Endothelial cell of umbilical vein (primary cell): ENCODE results near the gene CPB2. TPM values are rescaled to one million over a fixed set of nuclear protein-coding genes. Genes with fewer than 3 reads are reported as not detected.

Experiments
- BruUV-seq: library from RNA; stranded (reverse); fragments of 400-500 nt; replicated peaks from 2 replicates; lab custom pipeline; 2021; lab: Mats Ljungman, UMichigan
- CTCF ChIA-PET: fragments of 300-600, 350-600 bp; sonication (Branson Sonifier 250); formaldehyde crosslinking; loops from one replicate; lab custom pipeline; 2021; ENCODE audit warnings: antibody characterized with exemption, inconsistent platforms; lab: Charles Lee
- POLR2A ChIA-PET: fragments of 300-600, 350-600 bp; sonication (Branson Sonifier 250); formaldehyde crosslinking; loops from one replicate; lab custom pipeline; 2021; ENCODE audit warnings: antibody characterized with exemption, inconsistent platforms; lab: Charles Lee
- DNase-seq: peaks from one replicate; pipeline ENCODE4 v3.0.0-alpha.2; 2011; ENCODE audit warnings: low read depth, low spot score
- FAIRE-seq: peaks from 2 replicates; lab custom pipeline; 2011; peaks lifted over from hg19 to GRCh38; lab: Jason Lieb, UNC
- H2AFZ ChIP-seq: 2 replicates; pipeline ENCODE4 v1.6.0; 2012; ENCODE audit warnings: low read depth, low read length, control low read depth, inconsistent platforms
- H3K27ac ChIP-seq: 2 replicates; pipeline ENCODE4 v1.5.1; 2011; ENCODE audit warnings: low read depth, mild to moderate bottlenecking, control low read depth, low read length, moderate library complexity; ENCODE audit not compliant: insufficient read depth
- H3K27me3 ChIP-seq, 2 experiments: 2 replicates each; pipeline versions ENCODE4 v1.6.0 to v1.6.1; 2011; ENCODE audit warnings: low read length in 2 of 2, mixed read lengths in 1 of 2; ENCODE audit not compliant: control insufficient read depth in 2 of 2, insufficient read depth in 2 of 2
- H3K36me3 ChIP-seq, 2 experiments: 2 replicates in 1 of 2; 3 replicates in 1 of 2; pipeline ENCODE4 v1.5.1; 2011; ENCODE audit warnings: low read length in 2 of 2, mild to moderate bottlenecking in 1 of 2, moderate library complexity in 1 of 2; ENCODE audit not compliant: control insufficient read depth in 2 of 2, insufficient read depth in 2 of 2; ENCODE audit errors: extremely low read depth in 1 of 2
- H3K4me1 ChIP-seq: 3 replicates; pipeline ENCODE4 v1.5.1; 2011; ENCODE audit warnings: mild to moderate bottlenecking, low read length; ENCODE audit not compliant: control insufficient read depth, insufficient read depth; ENCODE audit errors: extremely low read depth
- H3K4me2 ChIP-seq: 2 replicates; pipeline ENCODE4 v1.6.1; 2011; ENCODE audit warnings: low read length, control low read depth, mixed read lengths; ENCODE audit not compliant: insufficient read depth
- H3K4me3 ChIP-seq, 3 experiments: fragments of 200-600 bp in 1 of 3; sonication (generic), shearing (Covaris generic) in 1 of 3; replicated peaks in 1 of 3; 2 replicates each; pipeline ENCODE4 v1.5.1; 2011 to 2016; ENCODE audit warnings: control low read depth in 3 of 3, low read length in 3 of 3, mild to moderate bottlenecking in 2 of 3, inconsistent platforms in 1 of 3, low read depth in 1 of 3, moderate library complexity in 1 of 3; ENCODE audit not compliant: insufficient read depth in 1 of 3
- H3K79me2 ChIP-seq: 2 replicates; pipeline ENCODE4 v1.6.0; 2012; ENCODE audit warnings: low read length, inconsistent platforms; ENCODE audit not compliant: control insufficient read depth, insufficient read depth
- H3K9ac ChIP-seq: replicated peaks from 2 replicates; pipeline ENCODE3; 2011; ENCODE audit warnings: low read length, control low read depth; ENCODE audit not compliant: insufficient read depth; ENCODE audit errors: extremely low read depth
- H3K9me1 ChIP-seq: replicated peaks from 3 replicates; pipeline ENCODE4 v1.6.0; 2011; ENCODE audit warnings: mild to moderate bottlenecking, low read length; ENCODE audit not compliant: control insufficient read depth, insufficient read depth; ENCODE audit errors: extremely low read depth
- H3K9me3 ChIP-seq: replicated peaks from 2 replicates; pipeline ENCODE4 v1.5.1; 2012; ENCODE audit warnings: low read length, inconsistent platforms; ENCODE audit not compliant: control insufficient read depth, insufficient read depth
- H4K20me1 ChIP-seq: replicated peaks from 2 replicates; pipeline ENCODE3; 2011; ENCODE audit warnings: mild to moderate bottlenecking, low read length; ENCODE audit not compliant: control insufficient read depth, insufficient read depth; ENCODE audit errors: extremely low read depth
- CTCF ChIP-seq, 2 donors: IDR thresholded peaks; 1 replicate in 1 of 2; 2 replicates in 1 of 2; pipeline ENCODE4 v1.5.1; 2011; ENCODE audit warnings: low read length in 2 of 2, mild to moderate bottlenecking in 2 of 2, moderate library complexity in 2 of 2, control low read depth in 1 of 2, inconsistent platforms in 1 of 2, low read depth in 1 of 2; ENCODE audit not compliant: insufficient read depth in 1 of 2; ENCODE audit errors: extremely low read depth in 1 of 2
- EZH2 ChIP-seq: IDR thresholded peaks from 2 replicates; pipeline ENCODE4 v1.6.1; 2012; ENCODE audit warnings: borderline replicate concordance, low read depth, mild to moderate bottlenecking, moderate library complexity, low read length, inconsistent platforms; ENCODE audit not compliant: severe bottlenecking
- FOS ChIP-seq: IDR thresholded peaks from 2 replicates; pipeline ENCODE4 v1.6.1; 2011; ENCODE audit warnings: mild to moderate bottlenecking, low read length, moderate library complexity, borderline replicate concordance; ENCODE audit not compliant: insufficient read depth
- GATA2 ChIP-seq: IDR thresholded peaks from 2 replicates; pipeline ENCODE4 v1.7.0; 2011; ENCODE audit warnings: low read depth, mild to moderate bottlenecking, moderate library complexity, mixed read lengths, low read length; ENCODE audit not compliant: insufficient read length, insufficient read depth
- JUN ChIP-seq: IDR thresholded peaks from 2 replicates; pipeline ENCODE4 v1.6.1; 2011; ENCODE audit warnings: borderline replicate concordance, low read depth; ENCODE audit not compliant: insufficient read length, insufficient read depth
- MAX ChIP-seq: IDR thresholded peaks from 2 replicates; pipeline ENCODE4 v1.6.1; 2011; ENCODE audit not compliant: insufficient read depth, insufficient read length
- MYC ChIP-seq: IDR thresholded peaks from one replicate; pipeline ENCODE4 v1.6.1; 2011; ENCODE audit warnings: mild to moderate bottlenecking, low read depth, low read length
- POLR2A ChIP-seq: IDR thresholded peaks from 2 replicates; pipeline ENCODE4 v1.6.1; 2012; ENCODE audit warnings: low read depth, mild to moderate bottlenecking, control low read depth, low read length
- POLR2AphosphoS5 ChIP-seq: IDR thresholded peaks from 2 replicates; pipeline ENCODE4 v1.6.1; 2012; ENCODE audit warnings: low read depth, mild to moderate bottlenecking, control low read depth, low read length, moderate library complexity; ENCODE audit not compliant: insufficient read depth
- dilution Hi-C: fragments of 300-500 bp; cut with MboI; formaldehyde crosslinking; loops from one replicate; pipeline ENCODE4 v1.15.0; 2019; ENCODE audit warnings: low sequenced_read_pairs; ENCODE audit not compliant: extremely low pct_ligation_motif_present
- intact Hi-C: fragments of 100-400 bp; cut with micrococcal nuclease; formaldehyde crosslinking; loops from one replicate; pipeline ENCODE4 v1.10.0; 2022
- polyA plus RNA-seq, 4 experiments: library from polyadenylated mRNA; depleted of rRNA in 3 of 4; stranded (reverse) in 3 of 4; unstranded in 1 of 4; fragments of >200 nt; gene quantifications; 2 replicates each; pipeline versions ENCODE4 v1.2.1 to v1.2.3, GENCODE V29; 2011 to 2012; ENCODE audit warnings: missing spikeins in 1 of 4
- total RNA-seq: library from RNA; stranded (reverse); gene quantifications from 2 replicates; pipeline ENCODE4 v1.2.3, GENCODE V29; 2021

The CPB2 gene
- total and polyA plus RNA-seq, 2 donors (not counting 3 experiments of a cell fraction or from before 2014, with no cell fraction given) = not detected

- H3K4me1 ChIP-seq = peaks cover 23% of the 10 kb centered on the region
- no peak for DNase-seq
- H3K27ac ChIP-seq = peak overlapping the region; percentile 80
- POLR2A ChIA-PET = no interaction called here
- CTCF ChIA-PET = interaction anchor here (0.6 to 2.8 kb wide), 51 partner anchors 8 to 783 kb away, joined by 3 to 110 read pairs (median 4); partner anchors contain the start of gene ZC3H13
- H3K79me2 ChIP-seq = no peaks in the 10 kb centered on the region
- dilution Hi-C loops = no loop called here
- H3K9me1 ChIP-seq = no peaks in the 10 kb centered on the region
- peaks cover 16 to 21% of the 10 kb centered on the region in 2 experiments for H3K27me3 ChIP-seq
- peak overlapping the region in 1 of 3 experiments; percentile 42 for H3K4me3 ChIP-seq
- H4K20me1 ChIP-seq = no peaks in the 10 kb centered on the region
- TF ChIP-seq POLR2AphosphoS5 (no peak), CTCF (IDR thresholded peaks at IDR 0.05; ENCODE audit: extremely low read depth in 1 of 2, insufficient read depth in 1 of 2, low read depth in 1 of 2, low read length in 2 of 2) (no peak), POLR2A (no peak), MAX (no peak), FOS (no peak), JUN (no peak), MYC (no peak), GATA2 (no peak), EZH2 (no peak)
- H2AFZ ChIP-seq = no peak overlapping the region
- H3K4me2 ChIP-seq = peak overlapping the region; percentile 75
- H3K36me3 ChIP-seq = no peaks in the 10 kb centered on the region
- BruUV-seq = no TSS peak
- no peaks in the 10 kb centered on the region for H3K9me3 ChIP-seq
- H3K9ac ChIP-seq = peak overlapping the region; percentile 38
- intact Hi-C loops = loop anchor here (1.0 to 5.0 kb wide), 6 partner anchors 74 to 754 kb away; partner anchors contain the start of gene ZC3H13
- FAIRE-seq = no peak
Measured at GRCh38 chr13:46126056-46126455, 21.2 kb upstream of the CPB2 start.
